Skeletal muscle cell (primary cell): Measurements from ENCODE around the gene PTGDS.

Source experiments
- DNase-seq: peaks from one replicate; pipeline ENCODE4 v3.0.0-alpha.2; 2010; ENCODE audit warnings: low read depth
- H3K4me3 ChIP-seq: 2 replicates; pipeline ENCODE4 v1.5.1; 2011; ENCODE audit warnings: low read depth, mild to moderate bottlenecking, control low read depth, low read length, moderate library complexity

PTGDS gene

GRCh38 chr9:136956604-136957003 is 20.7 kb upstream of the PTGDS start:
- no peak overlapping the region for H3K4me3 ChIP-seq
- DNase-seq: no peak

GRCh38 chr9:136957461-136957860 is 19.8 kb upstream of the PTGDS start:
- no peak overlapping the region for H3K4me3 ChIP-seq

GRCh38 chr9:136957901-136958300 is 19.4 kb upstream of the PTGDS start:
- no peak for DNase-seq
- H3K4me3 ChIP-seq: no peak overlapping the region

More at GRCh38 chr9:136957461-136957860, 19.8 kb upstream of the PTGDS start:
- no peak for DNase-seq

GRCh38 chr9:136958473-136958872 is 18.8 kb upstream of the PTGDS start:
- H3K4me3 ChIP-seq: no peak overlapping the region
- DNase-seq: no peak

- H3K4me3 ChIP-seq: no peak overlapping the region
- no peak for DNase-seq
Observed at GRCh38 chr9:136958898-136959850, 18.1 kb upstream of the PTGDS start.

GRCh38 chr9:136960212-136960937 is 16.9 kb upstream of the PTGDS start:
- H3K4me3 ChIP-seq: no peak overlapping the region
- DNase-seq: no peak

GRCh38 chr9:136960938-136961275 is 16.4 kb upstream of the PTGDS start:
- H3K4me3 ChIP-seq: no peak overlapping the region
- DNase-seq: no peak

GRCh38 chr9:136961279-136962065 is 15.8 kb upstream of the PTGDS start:
- DNase-seq: no peak
- no peak overlapping the region for H3K4me3 ChIP-seq

GRCh38 chr9:136962163-136962562 is 15.1 kb upstream of the PTGDS start:
- no peak for DNase-seq
- no peak overlapping the region for H3K4me3 ChIP-seq

- no peak for DNase-seq
Observed at GRCh38 chr9:136962701-136963248, 14.5 kb upstream of the PTGDS start.

GRCh38 chr9:136963341-136963740 is 14.0 kb upstream of the PTGDS start:
- H3K4me3 ChIP-seq: no peak overlapping the region
- DNase-seq: no peak

More at GRCh38 chr9:136962701-136963248, 14.5 kb upstream of the PTGDS start:
- H3K4me3 ChIP-seq: no peak overlapping the region

- DNase-seq: no peak
- H3K4me3 ChIP-seq: no peak overlapping the region
Observed at GRCh38 chr9:136963751-136964150, 13.6 kb upstream of the PTGDS start.

GRCh38 chr9:136964171-136964689 is 13.1 kb upstream of the PTGDS start:
- DNase-seq: no peak
- H3K4me3 ChIP-seq: no peak overlapping the region

- no peak overlapping the region for H3K4me3 ChIP-seq
- no peak for DNase-seq
Observed at GRCh38 chr9:136964833-136965422, 12.4 kb upstream of the PTGDS start.

- no peak for DNase-seq
- H3K4me3 ChIP-seq: no peak overlapping the region
Observed at GRCh38 chr9:136965771-136966484, 11.4 kb upstream of the PTGDS start.

- H3K4me3 ChIP-seq: no peak overlapping the region
- DNase-seq: no peak
Observed at GRCh38 chr9:136968333-136969127, 8.8 kb upstream of the PTGDS start.

- DNase-seq: no peak
- H3K4me3 ChIP-seq: no peak overlapping the region
Observed at GRCh38 chr9:136969150-136969549, 8.2 kb upstream of the PTGDS start.

- no peak overlapping the region for H3K4me3 ChIP-seq
- no peak for DNase-seq
Observed at GRCh38 chr9:136969774-136970173, 7.5 kb upstream of the PTGDS start.
